Loucy (cell line): ENCODE measurements around the gene KRT222.

ENCODE experiments used
- H2AFZ ChIP-seq: fragments of 200-600 bp; sonication (generic); 2 replicates; pipeline ENCODE4 v1.6.0; 2016; ENCODE audit warnings: antibody characterized with exemption, mild to moderate bottlenecking, low read length, moderate library complexity
- H3F3A ChIP-seq: fragments of 200-600 bp; 2 replicates; pipeline ENCODE4 v1.6.0; 2016; ENCODE audit warnings: antibody characterized with exemption, low read depth, mild to moderate bottlenecking
- H3K27me3 ChIP-seq: fragments of 200-600 bp; sonication (generic); 2 replicates; pipeline ENCODE4 v1.6.1; 2014; ENCODE audit warnings: low read length, mild to moderate bottlenecking; ENCODE audit not compliant: insufficient read depth, poor library complexity, severe bottlenecking
- H3K36me3 ChIP-seq: fragments of 200-600 bp; sonication (generic); 2 replicates; pipeline ENCODE4 v1.6.1; 2016; ENCODE audit warnings: low read length; ENCODE audit not compliant: insufficient read depth
- H3K4me1 ChIP-seq: fragments of 200-600 bp; sonication (generic); 2 replicates; pipeline ENCODE4 v1.5.1; 2014; ENCODE audit warnings: low read length, mild to moderate bottlenecking; ENCODE audit not compliant: insufficient read depth, poor library complexity, severe bottlenecking
- H3K4me2 ChIP-seq: fragments of 200-600 bp; sonication (generic); 2 replicates; pipeline ENCODE4 v1.6.0; 2014; ENCODE audit warnings: antibody characterized with exemption, low read length, low read depth, mild to moderate bottlenecking; ENCODE audit not compliant: poor library complexity, severe bottlenecking
- H3K4me3 ChIP-seq: fragments of 200-600 bp; sonication (generic); 2 replicates; pipeline ENCODE4 v1.5.1; 2014; ENCODE audit warnings: low read length, mild to moderate bottlenecking, mixed read lengths; ENCODE audit not compliant: poor library complexity, severe bottlenecking
- H3K79me2 ChIP-seq: fragments of 200-600 bp; sonication (generic); 2 replicates; pipeline ENCODE4 v1.6.1; 2014; ENCODE audit warnings: low read length; ENCODE audit not compliant: insufficient read depth
- H3K9ac ChIP-seq: fragments of 200-600 bp; sonication (generic); 2 replicates; pipeline ENCODE4 v1.6.0; 2014; ENCODE audit warnings: mild to moderate bottlenecking, low read depth, low read length, moderate library complexity; ENCODE audit not compliant: poor library complexity, severe bottlenecking
- H3K9me2 ChIP-seq: fragments of 200-600 bp; sonication (generic); replicated peaks from 2 replicates; pipeline ENCODE4 v1.6.1; 2016; ENCODE audit warnings: low read depth, low read length, mixed read lengths
- H3K9me3 ChIP-seq: fragments of 200-600 bp; sonication (generic); 2 replicates; pipeline ENCODE4 v1.6.1; 2014; ENCODE audit warnings: mild to moderate bottlenecking, antibody characterized with exemption, low read length, low read depth; ENCODE audit not compliant: insufficient read depth
- H4K20me1 ChIP-seq: fragments of 200-600 bp; sonication (generic); 2 replicates; pipeline ENCODE4 v1.6.0; 2014; ENCODE audit warnings: antibody characterized with exemption, low read length, mild to moderate bottlenecking; ENCODE audit not compliant: insufficient read depth, poor library complexity, severe bottlenecking
- CTCF ChIP-seq: fragments of 200-600 bp; sonication (generic); conservative IDR thresholded peaks from 2 replicates; pipeline ENCODE4 v1.5.1; 2014; ENCODE audit warnings: mild to moderate bottlenecking, antibody characterized with exemption, low read length
- EZH2phosphoT487 ChIP-seq: fragments of 200-600 bp; IDR thresholded peaks from 2 replicates; pipeline ENCODE4 v1.6.1; 2018; ENCODE audit warnings: antibody characterized with exemption, mild to moderate bottlenecking, moderate library complexity, borderline replicate concordance

KRT222 gene

GRCh38 chr17:40663252-40663651 lies 1.7 kb downstream of the KRT222 start:
- no peak overlapping the region for H3K9ac ChIP-seq
- H4K20me1 ChIP-seq: no peaks in the 10 kb centered on the region
- H2AFZ ChIP-seq: peak overlapping the region; percentile 23; the same call in 1 of the 2 replicates
- peaks cover 12% of the 10 kb centered on the region for H3K27me3 ChIP-seq
- no peaks in the 10 kb centered on the region for H3K4me1 ChIP-seq
- H3K79me2 ChIP-seq: no peaks in the 10 kb centered on the region
- no peaks in the 10 kb centered on the region for H3K9me3 ChIP-seq
- TF ChIP-seq EZH2phosphoT487 (no peak), CTCF (no peak)
- no peaks in the 10 kb centered on the region for H3F3A ChIP-seq
- no peak overlapping the region for H3K4me2 ChIP-seq
- H3K9me2 ChIP-seq: no peaks in the 10 kb centered on the region
- no peaks in the 10 kb centered on the region for H3K36me3 ChIP-seq
- no peak overlapping the region for H3K4me3 ChIP-seq

GRCh38 chr17:40659911-40660310 lies 5.1 kb downstream of the KRT222 start:
- H3F3A ChIP-seq: no peaks in the 10 kb centered on the region
- no peaks in the 10 kb centered on the region for H3K79me2 ChIP-seq
- H3K4me3 ChIP-seq: no peak overlapping the region
- H2AFZ ChIP-seq: no peak overlapping the region
- no peaks in the 10 kb centered on the region for H3K4me1 ChIP-seq
- no peaks in the 10 kb centered on the region for H4K20me1 ChIP-seq
- no peaks in the 10 kb centered on the region for H3K36me3 ChIP-seq
- no peak overlapping the region for H3K9ac ChIP-seq
- TF ChIP-seq CTCF: no peak
- no peak for TF ChIP-seq EZH2phosphoT487
- no peak overlapping the region for H3K4me2 ChIP-seq
- no peaks in the 10 kb centered on the region for H3K9me2 ChIP-seq
- peaks cover 12% of the 10 kb centered on the region for H3K27me3 ChIP-seq
- H3K9me3 ChIP-seq: no peaks in the 10 kb centered on the region

GRCh38 chr17:40658396-40658795 lies 6.6 kb downstream of the KRT222 start:
- no peaks in the 10 kb centered on the region for H3K9me2 ChIP-seq
- H3K79me2 ChIP-seq: no peaks in the 10 kb centered on the region
- H3K9me3 ChIP-seq: no peaks in the 10 kb centered on the region
- H3K27me3 ChIP-seq: peaks cover 12% of the 10 kb centered on the region
- H3K36me3 ChIP-seq: no peaks in the 10 kb centered on the region
- H3K4me1 ChIP-seq: no peaks in the 10 kb centered on the region
- H3K4me2 ChIP-seq: no peak overlapping the region
- H3K4me3 ChIP-seq: no peak overlapping the region
- TF ChIP-seq EZH2phosphoT487 (no peak), CTCF (no peak)
- no peak overlapping the region for H2AFZ ChIP-seq
- H3F3A ChIP-seq: no peaks in the 10 kb centered on the region
- no peaks in the 10 kb centered on the region for H4K20me1 ChIP-seq
- H3K9ac ChIP-seq: no peak overlapping the region
